GM18861 (cell line): ENCODE results near the gene VCL.
A peak's percentile ranks its signal among the peaks of the same experiment; 100 is the strongest.
"Not testable (repeated sequence)": the region's sequence is repeated elsewhere in the genome, so short reads cannot be mapped to it uniquely, and the experiment has no call there.

Experiments
- ATAC-seq: cut with Tn5 transposase; IDR thresholded peaks from one replicate; pipeline ENCODE4 v1.9.1; 2021; ENCODE audit not compliant: unreplicated experiment

VCL gene

GRCh38 chr10:73971636-73972354, 26.1 kb upstream of the VCL start:
- ATAC-seq: no peak

- ATAC-seq: no peak
Observed at GRCh38 chr10:73973427-73973826, 24.5 kb upstream of the VCL start.

GRCh38 chr10:73974309-73974946, 23.5 kb upstream of the VCL start:
- no peak for ATAC-seq

GRCh38 chr10:73975388-73975787, 22.5 kb upstream of the VCL start:
- no peak for ATAC-seq

- ATAC-seq: no peak
Observed at GRCh38 chr10:73979141-73979808, 18.6 kb upstream of the VCL start.

- no peak for ATAC-seq
Observed at GRCh38 chr10:73979809-73980433, 18.0 kb upstream of the VCL start.

- ATAC-seq: no peak
Observed at GRCh38 chr10:73981812-73982211, 16.1 kb upstream of the VCL start.

GRCh38 chr10:73983096-73984047, 14.5 kb upstream of the VCL start:
- ATAC-seq: no peak

GRCh38 chr10:73989594-73990150, 8.2 kb upstream of the VCL start:
- no peak for ATAC-seq

- ATAC-seq: no peak
Observed at GRCh38 chr10:73991203-73991883, 6.6 kb upstream of the VCL start.

GRCh38 chr10:73991884-73992245, 6.1 kb upstream of the VCL start:
- ATAC-seq: no peak

- ATAC-seq: no peak
Observed at GRCh38 chr10:73992899-73993788, 4.8 kb upstream of the VCL start.

GRCh38 chr10:73995035-73995358, 2.9 kb upstream of the VCL start:
- ATAC-seq: no peak

- peak; percentile 20 for ATAC-seq
Observed at GRCh38 chr10:73997461-73997786, 492 bp upstream of the VCL start.

GRCh38 chr10:73998623-73998928, 660 bp downstream of the VCL start:
- no peak for ATAC-seq

GRCh38 chr10:73998929-73999691, 1.2 kb downstream of the VCL start:
- no peak for ATAC-seq

GRCh38 chr10:73999703-74000102, 1.8 kb downstream of the VCL start:
- no peak for ATAC-seq

- ATAC-seq: not testable (repeated sequence)
Observed at GRCh38 chr10:74000244-74000643, 2.3 kb downstream of the VCL start.
